Endodermal cell (in vitro differentiated cells): ENCODE results near the gene SLC46A1. TPM values are rescaled to one million over a fixed set of nuclear protein-coding genes. Genes with fewer than 3 reads are reported as not detected.

Experiments used
- DNase-seq: peaks from one replicate; pipeline ENCODE4 v3.0.0-alpha.2; 2017
- H3K27ac ChIP-seq: 2 replicates; pipeline ENCODE4 v1.5.1; 2013; ENCODE audit warnings: mild to moderate bottlenecking, low read depth, low read length, moderate library complexity
- H3K27me3 ChIP-seq: 2 replicates; pipeline ENCODE4 v1.6.1; 2013; ENCODE audit warnings: mild to moderate bottlenecking, low read length, moderate library complexity; ENCODE audit not compliant: insufficient read depth, control insufficient read depth, poor library complexity, severe bottlenecking
- H3K36me3 ChIP-seq: 2 replicates; pipeline ENCODE4 v1.7.0; 2013; ENCODE audit warnings: mild to moderate bottlenecking, low read length, moderate library complexity; ENCODE audit not compliant: control insufficient read depth, insufficient read depth
- H3K4me1 ChIP-seq: one replicate; pipeline ENCODE4 v1.7.0; 2013; ENCODE audit warnings: low read length; ENCODE audit not compliant: control insufficient read depth, insufficient read depth
- H3K4me3 ChIP-seq: 2 replicates; pipeline ENCODE4 v1.5.1; 2013; ENCODE audit warnings: mild to moderate bottlenecking, low read length, moderate library complexity
- H3K9ac ChIP-seq: 2 replicates; pipeline ENCODE4 v1.6.1; 2013; ENCODE audit warnings: mild to moderate bottlenecking, low read length, moderate library complexity; ENCODE audit not compliant: poor library complexity, severe bottlenecking; ENCODE audit errors: extremely low read depth
- H3K9me3 ChIP-seq: 2 replicates; pipeline ENCODE4 v1.6.1; 2013; ENCODE audit warnings: mild to moderate bottlenecking, low read length, moderate library complexity; ENCODE audit not compliant: control insufficient read depth
- H3K27ac Mint-ChIP-seq: 2 replicates; pipeline ENCODE4 v1.8.0; 2020; ENCODE audit warnings: mixed read lengths
- H3K27me3 Mint-ChIP-seq: 2 replicates; pipeline ENCODE4 v1.8.0; 2021; ENCODE audit warnings: mild to moderate bottlenecking, mixed read lengths; ENCODE audit not compliant: insufficient read depth
- H3K36me3 Mint-ChIP-seq: 2 replicates; pipeline ENCODE4 v1.8.0; 2020; ENCODE audit warnings: low read depth, mixed read lengths
- H3K4me1 Mint-ChIP-seq: 2 replicates; pipeline ENCODE4 v1.8.0; 2020; ENCODE audit warnings: mixed read lengths
- H3K4me3 Mint-ChIP-seq: 2 replicates; pipeline ENCODE4 v1.8.0; 2020; ENCODE audit warnings: mild to moderate bottlenecking, moderate library complexity, mixed read lengths
- H3K9me3 Mint-ChIP-seq: 2 replicates; pipeline ENCODE4 v1.8.0; 2020; ENCODE audit warnings: mild to moderate bottlenecking, mixed read lengths
- CTCF ChIP-seq: fragments of 200-600 bp; sonication (generic); conservative IDR thresholded peaks from 2 replicates; pipeline ENCODE4 v1.5.0; 2021; ENCODE audit warnings: antibody characterized with exemption, mild to moderate bottlenecking
- WGBS, 2 experiments: methylation state at CpG; one replicate each; pipeline versions ENCODE4 v1.1.5 to v1.1.7; 2013; ENCODE audit warnings: missing lambda C conversion rate in 2 of 2, mixed read lengths in 1 of 2; ENCODE audit not compliant: insufficient coverage in 1 of 2, insufficient read length in 1 of 2; 5-methylcytosine and 5-hydroxymethylcytosine counted together
- total RNA-seq, 2 donors: library from RNA; stranded (reverse); fragmentation: NEBNext Ultra II Directional in 1 of 2; extraction: Animal tissue kit (Norgen Biotek cat#: 25700) in 1 of 2; gene quantifications; 2 replicates in 1 of 2; 3 replicates in 1 of 2; pipeline ENCODE4 v1.2.1, GENCODE V29; 2021

The SLC46A1 gene
- total RNA-seq, 2 donors from 2014 or later = 6.9 to 10.9 TPM

- no peaks in the 10 kb centered on the region for H3K27me3 ChIP-seq
- Mint-ChIP-seq H3K4me1 (peaks cover 15% of the 10 kb centered on the region), H3K36me3 (peaks cover 6% of the 10 kb centered on the region), H3K27me3 (no peaks in the 10 kb centered on the region), H3K4me3 (no peak overlapping the region), H3K27ac (no peak overlapping the region), H3K9me3 (no peaks in the 10 kb centered on the region)
- no peaks in the 10 kb centered on the region for H3K9me3 ChIP-seq
- H3K9ac ChIP-seq = no peak overlapping the region
- H3K4me3 ChIP-seq = no peak overlapping the region
- WGBS, 2 experiments = 72 to 75% methylated on average over 4 to 6 of the region's 6 CpGs
- peak; percentile 59 for DNase-seq
- H3K4me1 ChIP-seq = no peaks in the 10 kb centered on the region
- no peak for TF ChIP-seq CTCF
- H3K27ac ChIP-seq = no peak overlapping the region
- H3K36me3 ChIP-seq = no peaks in the 10 kb centered on the region
Measured at GRCh38 chr17:28396635-28397239, 9.3 kb downstream of the SLC46A1 start.

GRCh38 chr17:28395968-28396367, 10.0 kb downstream of the SLC46A1 start:
- no peak for TF ChIP-seq CTCF
- Histone ChIP-seq H3K9me3 (no peaks in the 10 kb centered on the region), H3K27ac (no peak overlapping the region), H3K36me3 (no peaks in the 10 kb centered on the region), H3K4me1 (no peaks in the 10 kb centered on the region), H3K4me3 (no peak overlapping the region), H3K9ac (no peak overlapping the region), H3K27me3 (no peaks in the 10 kb centered on the region)
- Mint-ChIP-seq H3K9me3 (no peaks in the 10 kb centered on the region), H3K36me3 (peaks cover 6% of the 10 kb centered on the region), H3K27ac (no peak overlapping the region), H3K4me1 (peaks cover 15% of the 10 kb centered on the region), H3K27me3 (no peaks in the 10 kb centered on the region), H3K4me3 (no peak overlapping the region)
- peak; percentile 47 for DNase-seq
- 90 to 98% methylated on average over 6 of the region's 6 CpGs for WGBS, 2 experiments

GRCh38 chr17:28395426-28395825, 10.6 kb downstream of the SLC46A1 start:
- peak; percentile 50 for DNase-seq
- Mint-ChIP-seq H3K27ac (no peak overlapping the region), H3K36me3 (peaks cover 6% of the 10 kb centered on the region), H3K27me3 (no peaks in the 10 kb centered on the region), H3K4me3 (no peak overlapping the region), H3K9me3 (no peaks in the 10 kb centered on the region), H3K4me1 (peaks cover 15% of the 10 kb centered on the region)
- H3K27me3 ChIP-seq = no peaks in the 10 kb centered on the region
- no peaks in the 10 kb centered on the region for H3K4me1 ChIP-seq
- H3K36me3 ChIP-seq = no peaks in the 10 kb centered on the region
- no peak overlapping the region for H3K4me3 ChIP-seq
- no peak overlapping the region for H3K27ac ChIP-seq
- H3K9ac ChIP-seq = no peak overlapping the region
- 60% methylated on average over 2 of the region's 2 CpGs; no CpG with 5 or more reads in 1 of the 2 experiments for WGBS, 2 experiments
- no peaks in the 10 kb centered on the region for H3K9me3 ChIP-seq
- TF ChIP-seq CTCF = no peak
